UCSD-AML1 (cell line): Measurements from ENCODE around the gene PDLIM4.

Source experiments
- DNase-seq: peaks from one replicate; lab custom pipeline; 2025; ENCODE audit not compliant: unreplicated experiment; lab: John Stamatoyannopoulos, UW

Gene PDLIM4

DNA sequence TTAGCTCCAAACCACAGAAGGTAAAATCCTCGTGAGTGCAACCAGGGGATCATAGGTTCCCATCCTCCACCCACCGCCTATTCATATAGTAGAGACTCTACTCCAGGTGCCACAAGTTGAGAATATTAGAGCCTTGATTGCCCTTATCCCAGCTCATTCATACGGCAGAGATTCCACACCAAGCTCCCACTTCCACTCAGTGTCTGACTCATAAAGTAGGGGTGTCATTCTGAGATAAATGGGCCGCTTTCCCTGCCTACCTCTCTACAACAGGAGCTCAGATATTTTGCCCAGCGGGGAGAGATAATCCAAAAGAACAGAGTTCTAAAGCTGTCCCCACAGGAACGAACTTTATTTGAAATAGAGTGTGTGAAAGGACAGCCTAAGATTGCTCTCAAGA is 46.1 kb downstream of the PDLIM4 start:
- DNase-seq = no peak

DNA sequence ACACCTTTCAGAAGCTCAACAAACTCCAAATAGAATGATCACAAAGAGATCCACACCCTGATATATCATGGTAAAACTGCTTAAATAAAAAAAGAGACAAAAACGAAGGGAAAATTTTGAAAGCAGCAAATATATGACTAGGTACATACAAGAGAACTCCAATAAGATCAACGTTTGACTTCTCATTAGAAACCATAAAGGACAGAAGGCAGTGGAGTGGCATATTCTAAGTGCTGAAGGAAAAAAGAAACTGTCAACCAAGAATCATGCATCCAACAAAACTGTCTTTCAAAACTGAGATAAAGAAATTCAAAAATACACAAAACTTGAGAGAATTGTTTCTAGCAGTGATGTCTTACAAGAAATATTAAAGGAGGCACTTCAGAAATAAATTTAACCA is 47.9 kb downstream of the PDLIM4 start:
- DNase-seq = no peak

DNA sequence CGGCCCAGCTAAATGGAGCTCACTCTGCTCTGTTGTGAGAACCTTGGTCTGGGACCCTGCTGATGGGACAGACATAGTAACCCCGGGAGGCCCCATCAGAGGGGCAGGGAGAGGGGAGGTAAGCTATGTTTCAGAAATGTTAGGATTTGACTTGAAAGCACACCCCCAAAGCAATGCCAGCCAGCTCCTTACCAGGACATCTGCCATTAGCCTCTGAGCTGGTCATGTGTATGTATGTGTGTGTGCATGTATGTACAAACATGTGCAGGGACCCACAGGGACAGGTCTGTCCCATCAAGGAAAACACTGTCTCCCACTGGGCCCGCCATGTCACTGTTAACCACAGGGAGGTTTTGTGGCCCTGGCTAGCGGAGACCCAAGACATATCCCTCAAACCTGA is 51.2 kb downstream of the PDLIM4 start:
- no peak for DNase-seq

DNA sequence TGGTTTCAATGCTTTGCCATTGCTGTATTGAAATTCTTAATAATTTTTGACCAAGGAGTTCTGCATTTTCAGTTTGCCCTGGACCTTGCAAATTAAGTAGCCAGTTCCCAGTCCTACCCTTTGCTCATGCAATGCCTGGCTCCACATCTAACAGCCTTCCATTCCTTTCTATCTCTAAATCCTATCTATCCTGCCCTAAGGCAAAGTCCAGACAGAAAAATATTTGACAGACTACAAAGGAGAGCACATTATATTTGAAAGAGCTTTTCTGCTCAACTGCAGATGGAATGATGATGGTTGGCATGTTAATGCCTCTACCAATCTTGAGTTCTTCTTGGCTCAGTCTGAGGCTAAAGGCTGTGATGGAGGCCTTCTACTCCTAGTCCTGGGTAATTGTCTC is 52.2 kb downstream of the PDLIM4 start:
- DNase-seq = no peak

DNA sequence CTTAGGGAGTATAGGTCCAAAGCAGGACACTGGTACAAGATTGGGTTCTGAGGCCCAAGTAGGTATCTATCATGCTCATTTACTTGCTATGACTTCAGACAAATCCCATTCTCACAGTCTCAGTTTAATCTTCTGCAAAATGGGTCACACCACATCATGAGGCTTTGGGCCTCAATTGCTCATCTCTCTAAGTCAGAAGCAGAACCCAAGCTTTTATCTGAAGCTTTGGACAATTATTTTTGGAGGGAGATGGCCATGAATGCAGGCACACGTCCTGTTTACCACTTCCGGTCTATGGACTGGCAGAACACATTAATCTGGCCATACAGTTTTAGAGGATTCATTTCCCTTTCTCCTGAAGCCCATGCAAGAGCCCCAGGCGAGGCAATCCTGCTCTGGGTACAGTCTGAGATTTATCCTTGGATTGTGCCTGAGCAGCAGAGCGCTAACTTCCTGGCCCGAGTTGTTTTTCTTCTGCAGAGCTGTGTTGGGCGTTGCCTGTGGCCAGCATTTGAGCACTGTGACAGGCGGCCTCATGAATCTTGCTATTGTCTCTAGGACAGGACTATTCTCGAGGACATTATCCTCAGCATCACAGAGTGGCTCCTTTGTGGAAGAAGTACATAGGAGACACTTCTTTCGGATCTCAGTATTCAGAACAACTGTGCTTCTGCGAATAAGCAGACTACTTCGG is 52.8 kb downstream of the PDLIM4 start:
- DNase-seq = no peak

DNA sequence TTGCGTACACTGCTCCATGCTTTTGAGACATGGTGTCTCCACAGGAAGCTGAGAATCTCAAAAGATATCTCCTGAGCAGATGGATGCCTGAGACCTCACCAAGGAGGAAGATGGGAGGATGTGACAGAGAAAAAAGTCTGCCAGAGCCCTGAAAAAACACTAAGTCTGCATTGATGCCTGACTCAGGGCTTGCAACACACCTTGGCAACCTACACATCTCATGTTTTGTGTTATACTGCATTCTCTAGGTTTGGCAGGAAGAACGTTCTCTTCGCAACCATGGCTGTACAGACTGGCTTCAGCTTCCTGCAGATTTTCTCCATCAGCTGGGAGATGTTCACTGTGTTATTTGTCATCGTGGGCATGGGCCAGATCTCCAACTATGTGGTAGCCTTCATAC is 55.9 kb downstream of the PDLIM4 start:
- no peak for DNase-seq

DNA sequence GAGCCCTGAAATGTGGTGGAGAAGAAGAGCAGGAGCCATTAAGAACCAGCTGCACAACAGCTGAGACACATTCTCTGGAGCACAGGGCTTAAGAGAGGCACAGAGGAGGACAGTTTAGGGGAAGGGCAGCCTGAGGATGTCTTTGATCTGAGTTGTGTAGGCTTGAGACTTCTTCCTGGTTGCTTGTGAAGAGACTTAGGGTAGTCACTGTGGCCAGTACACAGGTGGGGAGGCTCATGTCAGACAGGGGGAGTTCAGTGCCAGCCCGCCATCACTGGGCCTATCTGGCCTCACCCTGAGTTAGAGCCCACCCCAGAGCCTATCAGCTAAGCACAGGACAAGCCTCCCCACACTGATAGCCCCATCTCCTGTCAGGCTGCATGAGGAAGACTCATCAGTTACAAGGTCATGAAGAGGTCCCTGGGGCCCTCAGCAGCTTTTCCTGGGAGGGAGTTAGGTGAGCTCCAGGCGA is 56.5 kb downstream of the PDLIM4 start:
- no peak for DNase-seq

DNA sequence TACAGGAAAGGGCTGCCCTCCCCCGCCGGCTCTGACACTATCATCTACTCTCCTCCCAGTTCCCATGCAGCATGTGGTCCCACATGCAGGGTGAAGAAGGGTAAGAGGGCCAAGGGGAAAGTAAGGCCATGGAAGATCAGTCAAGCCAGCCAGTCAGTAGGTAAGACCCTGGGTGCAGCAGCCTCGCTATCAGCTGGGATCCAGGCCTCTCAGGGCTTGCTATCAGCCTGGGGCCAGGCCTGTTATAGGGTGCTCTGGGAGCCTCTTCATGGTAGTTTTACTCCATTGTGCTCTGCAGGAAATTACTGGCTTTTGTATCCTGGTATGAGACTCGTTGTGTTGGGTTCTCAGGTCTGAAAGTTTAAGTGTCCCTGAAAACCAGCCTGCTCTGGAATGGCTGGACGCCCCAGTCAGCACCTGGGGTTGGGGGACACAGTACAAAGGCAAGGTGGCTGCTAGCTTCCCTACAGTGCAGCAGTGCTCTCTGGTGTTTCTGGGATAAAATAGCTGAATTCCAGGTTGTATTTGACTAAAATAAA is 58.1 kb downstream of the PDLIM4 start:
- DNase-seq = no peak

DNA sequence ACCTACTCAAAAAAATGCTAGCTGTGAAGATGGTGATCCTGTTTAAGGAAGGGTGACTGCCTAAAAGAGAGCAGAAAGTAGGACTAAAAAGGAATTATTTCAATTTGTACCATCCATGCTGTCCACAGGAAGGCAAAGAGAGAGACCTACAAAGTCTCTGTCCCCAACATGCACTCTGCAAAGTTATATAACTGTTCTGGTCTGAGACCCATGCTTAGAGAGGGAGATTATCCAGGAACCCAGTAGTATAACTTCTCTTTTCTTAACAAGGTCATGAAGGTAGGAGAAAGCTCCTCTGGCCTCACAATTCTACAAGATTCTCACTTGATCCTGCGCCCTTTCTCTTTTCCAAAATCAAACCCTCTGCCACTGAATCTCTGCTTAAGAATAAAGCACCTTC is 62.5 kb downstream of the PDLIM4 start:
- DNase-seq = no peak

DNA sequence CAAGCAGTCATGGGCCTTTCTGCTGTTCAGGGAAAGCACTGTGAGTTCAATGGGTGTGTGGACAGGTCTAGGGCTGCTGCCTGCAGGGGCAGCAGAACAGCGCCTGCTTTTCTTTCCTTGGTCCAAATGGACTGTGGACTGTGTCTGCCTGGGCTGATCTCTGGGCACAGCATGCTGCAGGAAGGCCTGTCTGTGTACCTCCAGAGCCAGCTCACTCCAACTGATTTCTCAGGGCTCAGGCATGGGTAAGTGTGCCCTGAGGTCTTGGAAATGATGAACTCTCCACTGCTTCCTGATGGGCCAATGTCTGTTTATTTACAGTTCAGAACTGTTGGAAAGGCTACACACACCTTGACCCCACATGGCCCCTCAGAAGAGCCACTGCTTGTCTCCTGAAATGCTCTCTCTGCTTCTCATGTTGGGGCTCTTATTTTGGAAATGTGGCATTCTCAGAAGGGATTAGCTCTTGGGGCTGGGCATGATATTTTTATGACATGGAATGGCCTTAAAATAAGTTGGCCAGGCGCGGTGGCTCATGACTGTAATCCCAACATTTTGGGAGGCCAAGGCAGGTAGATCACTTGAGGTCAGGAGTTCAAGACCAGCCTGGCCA is 63.7 kb downstream of the PDLIM4 start:
- no peak for DNase-seq

DNA sequence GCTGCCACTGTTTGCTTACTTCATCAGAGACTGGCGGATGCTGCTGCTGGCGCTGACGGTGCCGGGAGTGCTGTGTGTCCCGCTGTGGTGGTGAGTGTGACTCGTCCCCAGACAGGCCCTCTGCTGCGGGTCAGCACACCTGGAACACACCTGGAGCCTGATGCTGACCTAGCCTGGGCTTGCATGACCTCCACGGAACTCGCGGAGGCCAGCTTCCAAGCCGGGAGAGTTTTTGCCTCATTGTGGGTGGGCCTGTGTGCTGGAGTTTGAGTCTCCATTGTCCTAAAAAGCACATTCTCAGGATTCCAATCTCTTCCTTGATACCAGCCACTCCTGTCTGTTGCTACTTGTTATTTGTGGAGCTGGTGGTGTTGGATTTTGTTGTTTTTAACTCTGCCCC is 64.8 kb downstream of the PDLIM4 start:
- DNase-seq = no peak
